WTC11 (cell line): ENCODE measurements around the gene AFF3. TPM values are rescaled to one million over a fixed set of nuclear protein-coding genes. Genes with fewer than 3 reads are reported as not detected.

Source experiments
- ATAC-seq: fragments of 200-7000 bp; cut with Tn5 transposase; 2 replicates; pipeline ENCODE4 v1.10.0; 2021; ENCODE audit warnings: mild to moderate bottlenecking, moderate library complexity
- CTCF ChIA-PET: fragments of 300-600 bp; sonication (Branson Sonifier 250); formaldehyde crosslinking; loops from one replicate; lab custom pipeline; 2021; ENCODE audit warnings: antibody characterized with exemption; lab: Charles Lee
- POLR2A ChIA-PET: fragments of 350-600 bp; sonication (Branson Sonifier 250); formaldehyde crosslinking; loops from one replicate; lab custom pipeline; 2021; ENCODE audit warnings: antibody characterized with exemption; lab: Charles Lee
- DNase-seq: peaks from one replicate; pipeline ENCODE4 v3.0.0; 2021; ENCODE audit warnings: low spot score
- H3K27ac Mint-ChIP-seq: 2 replicates; pipeline ENCODE4 v1.8.0; 2021; ENCODE audit warnings: mixed read lengths
- H3K27me3 Mint-ChIP-seq: 2 replicates; pipeline ENCODE4 v1.8.0; 2021; ENCODE audit warnings: low read depth, mild to moderate bottlenecking, moderate library complexity, mixed read lengths
- H3K36me3 Mint-ChIP-seq: 2 replicates; pipeline ENCODE4 v1.8.0; 2021; ENCODE audit warnings: mixed read lengths
- H3K4me1 Mint-ChIP-seq: 2 replicates; pipeline ENCODE4 v1.8.0; 2022; ENCODE audit warnings: mixed read lengths
- H3K4me3 Mint-ChIP-seq: 2 replicates; pipeline ENCODE4 v1.8.0; 2021; ENCODE audit warnings: mild to moderate bottlenecking, moderate library complexity, mixed read lengths
- H3K9me3 Mint-ChIP-seq: 2 replicates; pipeline ENCODE4 v1.8.0; 2021; ENCODE audit warnings: mixed read lengths
- CREB1 ChIP-seq: sonication (generic); formaldehyde crosslinking; IDR thresholded peaks from 2 replicates; pipeline ENCODE4 v1.8.0; 2023; ENCODE audit warnings: mild to moderate bottlenecking, missing genetic modification reagents
- FOXK1 ChIP-seq: sonication (generic); formaldehyde crosslinking; IDR thresholded peaks from 2 replicates; pipeline ENCODE4 v1.8.0; 2022; ENCODE audit warnings: mild to moderate bottlenecking, moderate library complexity, missing genetic modification reagents
- HMGA2 ChIP-seq: fragments of 250-450 bp; sonication (Bioruptor Pico); IDR thresholded peaks from 2 replicates; pipeline ENCODE4 v1.4.0; 2021; ENCODE audit warnings: mild to moderate bottlenecking, moderate library complexity
- MXD4 ChIP-seq: fragments of 250-450 bp; sonication (Bioruptor Pico); IDR thresholded peaks from 2 replicates; pipeline ENCODE4 v1.8.0; 2021; ENCODE audit warnings: mild to moderate bottlenecking, moderate library complexity, borderline replicate concordance
- MYBL2 ChIP-seq: sonication (generic); formaldehyde crosslinking; IDR thresholded peaks from 2 replicates; pipeline ENCODE4 v1.8.1; 2023; ENCODE audit warnings: mild to moderate bottlenecking, moderate library complexity, missing genetic modification reagents
- NR2C2 ChIP-seq: sonication (generic); formaldehyde crosslinking; IDR thresholded peaks from 2 replicates; pipeline ENCODE4 v1.8.0; 2022; ENCODE audit warnings: mild to moderate bottlenecking, missing genetic modification reagents
- PRRX2 ChIP-seq: fragments of 250-450 bp; sonication (Bioruptor Pico); IDR thresholded peaks from 2 replicates; pipeline ENCODE4 v1.8.0; 2021; ENCODE audit warnings: mild to moderate bottlenecking
- SOX15 ChIP-seq: fragments of 250-450 bp; sonication (Bioruptor Pico); IDR thresholded peaks from 2 replicates; pipeline ENCODE4 v1.9.0; 2021; ENCODE audit warnings: mild to moderate bottlenecking
- TEAD4 ChIP-seq: sonication (generic); formaldehyde crosslinking; IDR thresholded peaks from 2 replicates; pipeline ENCODE4 v1.8.0; 2022; ENCODE audit warnings: mild to moderate bottlenecking, missing genetic modification reagents
- ZBTB21 ChIP-seq: sonication (generic); formaldehyde crosslinking; IDR thresholded peaks from 2 replicates; pipeline ENCODE4 v1.8.1; 2023; ENCODE audit warnings: mild to moderate bottlenecking, missing genetic modification reagents, borderline replicate concordance
- total RNA-seq: library from RNA; stranded (reverse); gene quantifications from 3 replicates; pipeline ENCODE4 v1.2.3, GENCODE V29; 2021
- TF ChIP-seq, protein P1 (sequence below): sonication (generic); formaldehyde crosslinking; IDR thresholded peaks from 2 replicates; pipeline ENCODE4 v1.8.0; 2022; ENCODE audit warnings: mild to moderate bottlenecking, missing genetic modification reagents
- TF ChIP-seq, protein P2 (sequence below): sonication (generic); formaldehyde crosslinking; IDR thresholded peaks from 2 replicates; pipeline ENCODE4 v1.8.0; 2023; ENCODE audit warnings: mild to moderate bottlenecking, missing genetic modification reagents
- TF ChIP-seq, protein P3 (sequence below): fragments of 250-450 bp; sonication (Bioruptor Pico); IDR thresholded peaks from 2 replicates; pipeline ENCODE4 v1.8.0; 2021; ENCODE audit warnings: mild to moderate bottlenecking
- TF ChIP-seq, protein P4 (sequence below): sonication (generic); formaldehyde crosslinking; IDR thresholded peaks from 2 replicates; pipeline ENCODE4 v1.8.0; 2023; ENCODE audit warnings: missing genetic modification reagents
- TF ChIP-seq, protein P5 (sequence below): fragments of 250-450 bp; sonication (Bioruptor Pico); IDR thresholded peaks from 2 replicates; pipeline ENCODE4 v1.9.0; 2021; ENCODE audit warnings: mild to moderate bottlenecking, borderline replicate concordance
- TF ChIP-seq, protein P6 (sequence below): fragments of 250-450 bp; sonication (Bioruptor Pico); IDR thresholded peaks from 2 replicates; pipeline ENCODE4 v1.9.0; 2021; ENCODE audit warnings: mild to moderate bottlenecking
- TF ChIP-seq, protein P7 (sequence below): sonication (generic); formaldehyde crosslinking; conservative IDR thresholded peaks from 2 replicates; pipeline ENCODE4 v1.8.1; 2022; ENCODE audit warnings: mild to moderate bottlenecking, missing genetic modification reagents

The AFF3 gene
- total RNA-seq, 1 experiment from 2014 or later: 1.2 TPM

DNA sequence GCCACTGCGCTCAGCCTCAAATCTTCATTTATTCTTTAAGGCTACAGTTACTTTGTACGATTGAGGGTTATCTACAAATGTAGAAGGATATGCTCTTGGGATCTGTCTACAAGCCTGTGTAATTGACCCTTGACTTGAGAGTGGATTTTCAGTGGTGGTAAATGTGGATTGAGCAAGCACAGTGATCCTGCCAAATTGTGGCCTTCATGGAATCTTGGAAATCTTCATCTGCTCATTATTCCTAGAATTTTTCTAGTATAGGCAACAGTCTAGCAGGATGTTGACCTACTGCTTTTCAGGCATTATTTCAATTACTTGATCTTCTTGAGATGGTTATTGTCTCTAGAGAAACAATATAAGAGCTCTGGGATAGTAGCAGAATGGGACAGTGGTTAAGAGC, 426.4 kb downstream of the AFF3 start:
- DNase-seq: no peak
- no peak overlapping the region for H3K27ac Mint-ChIP-seq
- H3K4me1 Mint-ChIP-seq: peaks cover 3% of the 10 kb centered on the region
- H3K36me3 Mint-ChIP-seq: no peaks in the 10 kb centered on the region
- no peak for ATAC-seq
- ChIA-PET POLR2A (interaction anchor here (0.6 kb wide), 1 partner anchor 233 kb away, joined by 4 read pairs; no protein-coding TSS in a partner anchor), CTCF (interaction anchor here (0.7 kb wide), 1 partner anchor 457 kb away, joined by 3 read pairs; no protein-coding TSS in a partner anchor)
- TF ChIP-seq MYBL2 (CRISPR knock-in tag) (no peak), CREB1 (CRISPR knock-in tag) (no peak), ZBTB21 (no peak), PRRX2 (CRISPR knock-in tag) (no peak), SOX15 (CRISPR knock-in tag) (no peak), FOXK1 (CRISPR knock-in tag) (no peak), MXD4 (CRISPR knock-in tag) (no peak), TEAD4 (no peak), NR2C2 (no peak), HMGA2 (CRISPR knock-in tag) (no peak)
- TF ChIP-seq, protein P1, sequence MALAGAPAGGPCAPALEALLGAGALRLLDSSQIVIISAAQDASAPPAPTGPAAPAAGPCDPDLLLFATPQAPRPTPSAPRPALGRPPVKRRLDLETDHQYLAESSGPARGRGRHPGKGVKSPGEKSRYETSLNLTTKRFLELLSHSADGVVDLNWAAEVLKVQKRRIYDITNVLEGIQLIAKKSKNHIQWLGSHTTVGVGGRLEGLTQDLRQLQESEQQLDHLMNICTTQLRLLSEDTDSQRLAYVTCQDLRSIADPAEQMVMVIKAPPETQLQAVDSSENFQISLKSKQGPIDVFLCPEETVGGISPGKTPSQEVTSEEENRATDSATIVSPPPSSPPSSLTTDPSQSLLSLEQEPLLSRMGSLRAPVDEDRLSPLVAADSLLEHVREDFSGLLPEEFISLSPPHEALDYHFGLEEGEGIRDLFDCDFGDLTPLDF (CRISPR knock-in tag): no peak
- TF ChIP-seq, protein P2, sequence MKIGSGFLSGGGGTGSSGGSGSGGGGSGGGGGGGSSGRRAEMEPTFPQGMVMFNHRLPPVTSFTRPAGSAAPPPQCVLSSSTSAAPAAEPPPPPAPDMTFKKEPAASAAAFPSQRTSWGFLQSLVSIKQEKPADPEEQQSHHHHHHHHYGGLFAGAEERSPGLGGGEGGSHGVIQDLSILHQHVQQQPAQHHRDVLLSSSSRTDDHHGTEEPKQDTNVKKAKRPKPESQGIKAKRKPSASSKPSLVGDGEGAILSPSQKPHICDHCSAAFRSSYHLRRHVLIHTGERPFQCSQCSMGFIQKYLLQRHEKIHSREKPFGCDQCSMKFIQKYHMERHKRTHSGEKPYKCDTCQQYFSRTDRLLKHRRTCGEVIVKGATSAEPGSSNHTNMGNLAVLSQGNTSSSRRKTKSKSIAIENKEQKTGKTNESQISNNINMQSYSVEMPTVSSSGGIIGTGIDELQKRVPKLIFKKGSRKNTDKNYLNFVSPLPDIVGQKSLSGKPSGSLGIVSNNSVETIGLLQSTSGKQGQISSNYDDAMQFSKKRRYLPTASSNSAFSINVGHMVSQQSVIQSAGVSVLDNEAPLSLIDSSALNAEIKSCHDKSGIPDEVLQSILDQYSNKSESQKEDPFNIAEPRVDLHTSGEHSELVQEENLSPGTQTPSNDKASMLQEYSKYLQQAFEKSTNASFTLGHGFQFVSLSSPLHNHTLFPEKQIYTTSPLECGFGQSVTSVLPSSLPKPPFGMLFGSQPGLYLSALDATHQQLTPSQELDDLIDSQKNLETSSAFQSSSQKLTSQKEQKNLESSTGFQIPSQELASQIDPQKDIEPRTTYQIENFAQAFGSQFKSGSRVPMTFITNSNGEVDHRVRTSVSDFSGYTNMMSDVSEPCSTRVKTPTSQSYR: no peak
- TF ChIP-seq, protein P3, sequence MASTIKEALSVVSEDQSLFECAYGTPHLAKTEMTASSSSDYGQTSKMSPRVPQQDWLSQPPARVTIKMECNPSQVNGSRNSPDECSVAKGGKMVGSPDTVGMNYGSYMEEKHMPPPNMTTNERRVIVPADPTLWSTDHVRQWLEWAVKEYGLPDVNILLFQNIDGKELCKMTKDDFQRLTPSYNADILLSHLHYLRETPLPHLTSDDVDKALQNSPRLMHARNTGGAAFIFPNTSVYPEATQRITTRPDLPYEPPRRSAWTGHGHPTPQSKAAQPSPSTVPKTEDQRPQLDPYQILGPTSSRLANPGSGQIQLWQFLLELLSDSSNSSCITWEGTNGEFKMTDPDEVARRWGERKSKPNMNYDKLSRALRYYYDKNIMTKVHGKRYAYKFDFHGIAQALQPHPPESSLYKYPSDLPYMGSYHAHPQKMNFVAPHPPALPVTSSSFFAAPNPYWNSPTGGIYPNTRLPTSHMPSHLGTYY (CRISPR knock-in tag): no peak
- TF ChIP-seq, protein P4, sequence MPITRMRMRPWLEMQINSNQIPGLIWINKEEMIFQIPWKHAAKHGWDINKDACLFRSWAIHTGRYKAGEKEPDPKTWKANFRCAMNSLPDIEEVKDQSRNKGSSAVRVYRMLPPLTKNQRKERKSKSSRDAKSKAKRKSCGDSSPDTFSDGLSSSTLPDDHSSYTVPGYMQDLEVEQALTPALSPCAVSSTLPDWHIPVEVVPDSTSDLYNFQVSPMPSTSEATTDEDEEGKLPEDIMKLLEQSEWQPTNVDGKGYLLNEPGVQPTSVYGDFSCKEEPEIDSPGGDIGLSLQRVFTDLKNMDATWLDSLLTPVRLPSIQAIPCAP: no peak
- TF ChIP-seq, protein P5, sequence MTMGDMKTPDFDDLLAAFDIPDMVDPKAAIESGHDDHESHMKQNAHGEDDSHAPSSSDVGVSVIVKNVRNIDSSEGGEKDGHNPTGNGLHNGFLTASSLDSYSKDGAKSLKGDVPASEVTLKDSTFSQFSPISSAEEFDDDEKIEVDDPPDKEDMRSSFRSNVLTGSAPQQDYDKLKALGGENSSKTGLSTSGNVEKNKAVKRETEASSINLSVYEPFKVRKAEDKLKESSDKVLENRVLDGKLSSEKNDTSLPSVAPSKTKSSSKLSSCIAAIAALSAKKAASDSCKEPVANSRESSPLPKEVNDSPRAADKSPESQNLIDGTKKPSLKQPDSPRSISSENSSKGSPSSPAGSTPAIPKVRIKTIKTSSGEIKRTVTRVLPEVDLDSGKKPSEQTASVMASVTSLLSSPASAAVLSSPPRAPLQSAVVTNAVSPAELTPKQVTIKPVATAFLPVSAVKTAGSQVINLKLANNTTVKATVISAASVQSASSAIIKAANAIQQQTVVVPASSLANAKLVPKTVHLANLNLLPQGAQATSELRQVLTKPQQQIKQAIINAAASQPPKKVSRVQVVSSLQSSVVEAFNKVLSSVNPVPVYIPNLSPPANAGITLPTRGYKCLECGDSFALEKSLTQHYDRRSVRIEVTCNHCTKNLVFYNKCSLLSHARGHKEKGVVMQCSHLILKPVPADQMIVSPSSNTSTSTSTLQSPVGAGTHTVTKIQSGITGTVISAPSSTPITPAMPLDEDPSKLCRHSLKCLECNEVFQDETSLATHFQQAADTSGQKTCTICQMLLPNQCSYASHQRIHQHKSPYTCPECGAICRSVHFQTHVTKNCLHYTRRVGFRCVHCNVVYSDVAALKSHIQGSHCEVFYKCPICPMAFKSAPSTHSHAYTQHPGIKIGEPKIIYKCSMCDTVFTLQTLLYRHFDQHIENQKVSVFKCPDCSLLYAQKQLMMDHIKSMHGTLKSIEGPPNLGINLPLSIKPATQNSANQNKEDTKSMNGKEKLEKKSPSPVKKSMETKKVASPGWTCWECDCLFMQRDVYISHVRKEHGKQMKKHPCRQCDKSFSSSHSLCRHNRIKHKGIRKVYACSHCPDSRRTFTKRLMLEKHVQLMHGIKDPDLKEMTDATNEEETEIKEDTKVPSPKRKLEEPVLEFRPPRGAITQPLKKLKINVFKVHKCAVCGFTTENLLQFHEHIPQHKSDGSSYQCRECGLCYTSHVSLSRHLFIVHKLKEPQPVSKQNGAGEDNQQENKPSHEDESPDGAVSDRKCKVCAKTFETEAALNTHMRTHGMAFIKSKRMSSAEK (CRISPR knock-in tag): no peak
- TF ChIP-seq, protein P6, sequence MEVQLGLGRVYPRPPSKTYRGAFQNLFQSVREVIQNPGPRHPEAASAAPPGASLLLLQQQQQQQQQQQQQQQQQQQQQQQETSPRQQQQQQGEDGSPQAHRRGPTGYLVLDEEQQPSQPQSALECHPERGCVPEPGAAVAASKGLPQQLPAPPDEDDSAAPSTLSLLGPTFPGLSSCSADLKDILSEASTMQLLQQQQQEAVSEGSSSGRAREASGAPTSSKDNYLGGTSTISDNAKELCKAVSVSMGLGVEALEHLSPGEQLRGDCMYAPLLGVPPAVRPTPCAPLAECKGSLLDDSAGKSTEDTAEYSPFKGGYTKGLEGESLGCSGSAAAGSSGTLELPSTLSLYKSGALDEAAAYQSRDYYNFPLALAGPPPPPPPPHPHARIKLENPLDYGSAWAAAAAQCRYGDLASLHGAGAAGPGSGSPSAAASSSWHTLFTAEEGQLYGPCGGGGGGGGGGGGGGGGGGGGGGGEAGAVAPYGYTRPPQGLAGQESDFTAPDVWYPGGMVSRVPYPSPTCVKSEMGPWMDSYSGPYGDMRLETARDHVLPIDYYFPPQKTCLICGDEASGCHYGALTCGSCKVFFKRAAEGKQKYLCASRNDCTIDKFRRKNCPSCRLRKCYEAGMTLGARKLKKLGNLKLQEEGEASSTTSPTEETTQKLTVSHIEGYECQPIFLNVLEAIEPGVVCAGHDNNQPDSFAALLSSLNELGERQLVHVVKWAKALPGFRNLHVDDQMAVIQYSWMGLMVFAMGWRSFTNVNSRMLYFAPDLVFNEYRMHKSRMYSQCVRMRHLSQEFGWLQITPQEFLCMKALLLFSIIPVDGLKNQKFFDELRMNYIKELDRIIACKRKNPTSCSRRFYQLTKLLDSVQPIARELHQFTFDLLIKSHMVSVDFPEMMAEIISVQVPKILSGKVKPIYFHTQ (CRISPR knock-in tag): no peak
- TF ChIP-seq, protein P7, sequence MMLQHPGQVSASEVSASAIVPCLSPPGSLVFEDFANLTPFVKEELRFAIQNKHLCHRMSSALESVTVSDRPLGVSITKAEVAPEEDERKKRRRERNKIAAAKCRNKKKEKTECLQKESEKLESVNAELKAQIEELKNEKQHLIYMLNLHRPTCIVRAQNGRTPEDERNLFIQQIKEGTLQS (CRISPR knock-in tag): no peak
- H3K4me3 Mint-ChIP-seq: no peak overlapping the region
- H3K27me3 Mint-ChIP-seq: no peaks in the 10 kb centered on the region
- H3K9me3 Mint-ChIP-seq: peaks cover 12% of the 10 kb centered on the region
